ENCODE results near the gene PTPN13.

The PTPN13 gene

GRCh38 chr4:86809809-86810208 lies 215.7 kb downstream of the PTPN13 start:
- DNase-seq (ENCODE audit: insufficient read length, low spot score): no peak

DNA sequence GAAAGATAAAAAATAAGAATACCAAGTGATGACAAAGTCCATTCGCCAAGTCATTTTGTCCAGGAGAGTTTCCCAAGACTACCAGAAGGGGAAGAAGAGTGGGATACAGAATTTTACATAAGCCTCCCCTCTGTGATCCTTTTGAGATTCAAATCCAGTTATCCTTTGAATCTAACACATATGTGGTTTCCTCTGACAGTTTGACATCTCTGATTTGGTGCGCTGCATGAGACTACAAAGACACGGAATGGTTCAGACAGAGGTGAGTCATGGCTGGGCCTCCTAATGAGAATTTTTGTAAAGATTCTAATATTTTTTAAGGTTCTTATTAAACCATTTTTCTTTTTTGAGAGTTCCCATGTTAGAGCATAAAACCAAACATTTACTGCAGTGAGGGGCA lies 216.7 kb downstream of the PTPN13 start:
- no peak for DNase-seq (ENCODE audit: insufficient read length, low spot score)
- no peak for FAIRE-seq

More at GRCh38 chr4:86809809-86810208, 215.7 kb downstream of the PTPN13 start:
- FAIRE-seq: no peak

GRCh38 chr4:86815653-86816052 lies 221.5 kb downstream of the PTPN13 start:
- FAIRE-seq (no peak), DNase-seq (ENCODE audit: insufficient read length, low spot score) (no peak)

DNA sequence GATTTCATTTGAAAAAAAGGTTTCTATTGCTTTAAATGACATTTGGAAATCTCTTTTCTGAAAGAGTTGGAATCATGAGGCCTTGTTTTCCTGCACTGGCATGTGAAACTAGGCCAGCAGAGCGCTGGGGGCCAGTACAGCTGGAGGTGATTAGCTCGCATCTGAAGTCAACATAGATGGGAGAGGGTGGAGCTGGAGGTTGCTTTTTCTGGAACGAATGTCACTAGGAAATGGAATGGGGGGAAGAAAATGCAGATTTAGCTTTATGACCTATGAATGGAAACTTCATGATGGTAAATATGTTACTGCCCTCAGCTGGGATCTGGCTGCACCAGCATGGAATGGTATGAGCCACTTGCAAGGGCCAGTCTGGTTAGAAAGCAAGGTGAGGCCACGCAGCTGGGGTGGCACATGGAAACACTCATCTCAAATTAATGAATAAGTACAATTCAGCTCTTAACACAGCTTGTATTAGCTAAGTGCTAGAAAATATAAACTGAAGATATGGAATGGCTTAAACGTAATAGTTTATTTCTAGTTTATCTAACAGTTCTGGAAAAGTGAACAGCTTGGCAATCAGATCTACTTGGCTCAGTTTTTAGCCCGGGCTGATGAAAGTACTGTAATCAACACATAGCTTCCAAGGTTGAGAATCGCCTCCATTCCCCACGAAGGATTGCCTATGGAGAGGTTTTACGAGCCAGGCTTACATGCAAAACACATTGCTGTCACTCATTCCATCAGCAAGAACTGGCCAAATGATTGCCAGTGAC lies 222.6 kb downstream of the PTPN13 start:
- DNase-seq (ENCODE audit: insufficient read length, low spot score) (no peak), FAIRE-seq (no peak)

DNA sequence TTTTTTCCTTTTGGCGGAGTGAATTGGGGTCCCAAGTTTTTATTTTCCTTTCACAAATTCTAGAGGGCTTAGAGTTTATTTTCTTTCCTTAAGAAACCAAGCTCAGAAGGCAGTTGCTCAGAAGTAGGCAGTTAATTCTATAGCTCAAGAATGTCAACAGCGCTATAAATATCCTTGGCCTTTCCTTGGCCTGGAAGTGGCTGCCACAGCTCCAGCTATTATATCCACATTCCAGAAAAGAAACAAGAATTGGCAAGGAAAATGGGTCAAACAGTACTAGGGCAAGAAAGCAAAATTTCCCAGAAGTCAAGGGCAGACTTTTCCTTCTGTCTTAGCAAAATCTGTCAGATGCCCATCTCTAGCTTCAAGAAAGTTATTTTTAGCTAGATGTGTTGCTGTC lies 224.1 kb downstream of the PTPN13 start:
- no peak for DNase-seq (ENCODE audit: insufficient read length, low spot score)
- no peak for FAIRE-seq

DNA sequence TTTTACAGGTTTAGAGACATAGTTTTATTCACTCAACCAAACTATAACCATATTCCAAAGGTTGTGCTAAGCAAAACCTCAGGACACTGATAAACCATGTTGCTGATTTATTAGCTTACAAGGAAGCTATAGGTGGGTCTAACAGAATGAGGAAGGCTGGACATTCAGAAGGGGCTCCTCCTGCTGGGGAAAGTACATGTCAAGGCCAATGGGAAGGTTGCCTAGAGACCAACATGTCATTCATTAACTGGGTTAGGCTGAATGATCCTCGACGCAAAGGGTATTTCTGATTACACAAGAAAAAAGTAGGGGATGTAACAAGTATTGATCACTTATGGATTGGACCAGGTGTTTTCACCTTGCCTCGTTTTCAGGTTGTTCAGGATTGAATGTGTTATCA lies 224.7 kb downstream of the PTPN13 start:
- FAIRE-seq (no peak), DNase-seq (ENCODE audit: insufficient read length, low spot score) (no peak)

DNA sequence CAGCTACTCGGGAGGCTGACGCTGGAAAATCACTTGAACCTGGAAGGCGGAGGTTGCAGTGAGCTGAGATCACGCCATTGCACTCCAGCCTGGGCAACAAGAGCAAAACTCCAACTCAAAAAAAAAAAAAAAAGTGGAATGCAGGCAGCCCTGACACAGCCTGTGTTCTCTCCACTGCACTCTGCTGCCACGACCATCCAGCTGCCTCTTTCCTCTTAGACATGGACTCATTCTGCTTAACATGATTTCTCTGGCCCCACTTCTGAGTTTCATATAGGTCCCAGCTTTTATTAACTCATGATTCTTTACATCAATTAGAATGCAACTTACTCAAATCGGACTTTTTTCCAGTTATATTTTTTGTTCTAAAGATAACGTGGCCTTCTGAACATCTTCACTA lies 225.4 kb downstream of the PTPN13 start:
- DNase-seq (ENCODE audit: insufficient read length, low spot score) (no peak), FAIRE-seq (no peak)

DNA sequence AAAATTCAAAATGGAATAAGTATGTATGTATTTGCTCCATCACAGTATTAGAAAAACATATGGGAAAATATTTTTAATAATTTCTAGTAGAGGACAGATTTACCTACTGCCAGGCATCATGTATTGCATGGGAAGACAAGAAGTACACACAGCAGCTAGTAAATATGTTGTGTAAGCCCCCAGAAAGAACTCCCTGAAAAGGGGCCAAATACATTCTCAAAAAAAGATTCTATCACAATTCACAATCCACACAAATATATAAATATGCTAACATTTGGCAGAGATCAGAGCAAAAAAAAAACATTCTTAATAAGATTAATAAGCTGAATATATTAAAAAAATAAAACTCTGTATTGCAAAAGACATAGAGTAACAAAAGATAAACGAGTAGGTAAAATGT lies 227.0 kb downstream of the PTPN13 start:
- DNase-seq (ENCODE audit: insufficient read length, low spot score) (no peak), FAIRE-seq (no peak)

- no peak for FAIRE-seq
- no peak for DNase-seq (ENCODE audit: insufficient read length, low spot score)
These were observed 228.0 kb downstream of the PTPN13 start for GRCh38 chr4:86822136-86822535.

GRCh38 chr4:86825511-86825910 lies 231.4 kb downstream of the PTPN13 start:
- DNase-seq (ENCODE audit: insufficient read length, low spot score) (no peak), FAIRE-seq (no peak)

DNA sequence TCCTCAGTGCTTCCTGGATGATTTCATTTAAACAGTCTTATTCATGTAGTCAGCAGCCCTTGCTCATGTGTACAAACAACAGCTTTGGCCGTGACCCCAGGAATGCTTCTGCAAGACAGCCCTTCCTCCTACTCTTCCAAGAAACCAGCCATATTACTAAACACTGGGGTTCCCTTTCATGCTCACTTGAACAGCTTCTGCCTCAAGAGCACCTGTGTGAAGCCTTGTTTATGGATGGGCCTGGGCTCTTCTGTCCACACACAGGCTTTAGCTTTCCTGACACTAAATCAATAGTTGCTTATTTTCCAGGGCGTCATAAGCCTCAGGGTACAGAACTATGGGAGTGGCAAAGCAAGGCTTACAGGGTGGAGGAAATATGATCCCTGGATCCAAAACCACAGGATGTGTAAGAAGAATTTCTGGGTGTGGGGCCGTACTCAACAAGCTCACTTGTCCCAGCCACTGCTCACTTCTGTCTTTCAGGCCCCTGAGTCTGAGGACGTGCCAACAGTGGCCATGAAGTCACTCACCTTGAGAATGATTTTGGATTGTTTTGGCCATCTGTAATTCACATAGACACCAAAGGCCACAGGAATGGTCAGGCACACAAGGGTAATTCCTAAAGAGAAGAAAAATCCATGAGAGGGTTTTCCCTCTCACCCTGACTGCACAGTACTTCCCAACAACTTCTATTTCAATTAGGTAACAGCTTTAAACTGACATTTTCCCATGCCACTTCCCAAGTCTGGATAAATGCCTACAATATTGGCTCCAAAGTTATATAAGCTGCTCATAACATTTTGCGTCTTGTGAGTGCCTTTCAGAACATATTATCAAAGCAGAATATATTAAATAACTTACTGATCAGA lies 237.4 kb downstream of the PTPN13 start:
- DNase-seq (ENCODE audit: insufficient read length, low spot score) (no peak), FAIRE-seq (no peak)

- DNase-seq (ENCODE audit: insufficient read length, low spot score) (no peak), FAIRE-seq (no peak)
These were observed 239.5 kb downstream of the PTPN13 start for GRCh38 chr4:86833615-86834014.

GRCh38 chr4:86834901-86835300 lies 240.8 kb downstream of the PTPN13 start:
- FAIRE-seq (no peak), DNase-seq (ENCODE audit: insufficient read length, low spot score) (no peak)

DNA sequence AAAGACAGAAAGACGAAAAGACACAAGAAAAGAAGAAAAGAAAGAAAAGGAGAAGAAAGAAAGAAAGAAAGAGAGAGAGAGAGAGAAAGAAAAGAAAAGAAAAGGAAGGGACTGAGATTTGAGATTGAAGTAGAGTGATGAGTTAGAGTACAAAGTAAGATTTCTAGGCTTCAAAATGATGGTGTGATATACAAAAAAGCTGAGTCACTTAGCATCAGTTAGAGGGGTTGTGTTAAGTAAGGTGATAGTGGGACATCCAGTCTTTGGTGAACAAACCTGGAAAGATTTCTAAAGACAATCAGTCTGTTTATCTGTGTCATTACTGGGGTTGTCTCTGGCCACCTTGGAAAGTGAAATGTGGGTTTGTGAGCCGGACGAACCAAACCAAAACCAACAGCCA lies 241.6 kb downstream of the PTPN13 start:
- no peak for FAIRE-seq
- no peak for DNase-seq (ENCODE audit: insufficient read length, low spot score)

- FAIRE-seq (no peak), DNase-seq (ENCODE audit: insufficient read length, low spot score) (no peak)
These were observed 243.8 kb downstream of the PTPN13 start for GRCh38 chr4:86837691-86838503.

DNA sequence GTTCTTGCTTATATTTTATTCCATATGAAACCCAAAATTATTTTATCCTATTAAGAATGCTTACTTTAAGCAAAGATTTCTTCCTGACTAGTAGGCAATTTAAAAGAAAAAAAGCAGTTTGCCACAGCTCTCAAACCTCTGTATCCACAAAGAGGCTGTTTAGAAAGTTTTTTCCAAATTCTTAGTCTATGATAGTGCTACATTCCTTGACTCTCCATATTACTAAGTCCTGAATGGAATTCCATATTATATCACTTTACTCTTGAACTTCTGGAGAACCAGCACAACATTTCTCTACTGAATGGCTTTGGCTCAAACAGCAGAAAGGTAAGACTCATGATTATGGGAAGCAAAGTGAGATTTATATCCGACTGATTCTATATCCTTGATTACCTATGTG lies 246.7 kb downstream of the PTPN13 start:
- no peak for DNase-seq (ENCODE audit: insufficient read length, low spot score)
- FAIRE-seq: no peak

- FAIRE-seq (no peak), DNase-seq (ENCODE audit: insufficient read length, low spot score) (no peak)
These were observed 247.2 kb downstream of the PTPN13 start for GRCh38 chr4:86841309-86841708.

- no peak for FAIRE-seq
These were observed 251.5 kb downstream of the PTPN13 start for GRCh38 chr4:86845593-86845992.

DNA sequence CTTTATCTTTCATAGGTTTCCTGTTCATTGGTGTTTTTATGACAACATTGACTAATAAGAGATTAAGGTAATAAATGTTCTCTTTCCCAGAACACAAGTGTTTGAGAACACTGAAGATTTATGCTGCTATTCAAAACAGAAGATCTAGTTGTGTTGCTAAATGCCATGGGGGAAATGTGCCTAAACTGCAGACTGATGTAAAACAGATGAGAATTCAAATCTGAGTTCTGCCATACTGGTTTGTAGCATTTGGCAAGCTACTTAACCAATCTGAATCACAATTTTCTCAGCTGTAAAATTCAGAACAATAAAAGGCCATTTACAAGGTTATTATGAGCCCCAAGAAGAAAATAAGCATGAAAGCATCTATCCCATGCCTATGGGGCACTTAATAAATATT lies 252.8 kb downstream of the PTPN13 start:
- no peak for FAIRE-seq
- no peak for DNase-seq (ENCODE audit: insufficient read length, low spot score)

More at GRCh38 chr4:86845593-86845992, 251.5 kb downstream of the PTPN13 start:
- no peak for DNase-seq (ENCODE audit: insufficient read length, low spot score)

GRCh38 chr4:86847571-86847970 lies 253.5 kb downstream of the PTPN13 start:
- no peak for DNase-seq (ENCODE audit: insufficient read length, low spot score)
- FAIRE-seq: no peak

GRCh38 chr4:86848136-86848535 lies 254.0 kb downstream of the PTPN13 start:
- no peak for FAIRE-seq

More at GRCh38 chr4:86848136-86848535, 254.0 kb downstream of the PTPN13 start:
- DNase-seq (ENCODE audit: insufficient read length, low spot score): no peak

All from GM19239 (cell line).